HCT116 (cell line): Measurements from ENCODE around the gene FRRS1L. TPM values are rescaled to one million over a fixed set of nuclear protein-coding genes. Genes with fewer than 3 reads are reported as not detected.

Experiments used
- CTCF ChIP-seq, 3 experiments: fragments of 200-600 bp in 1 of 3; sonication (generic) in 1 of 3; IDR thresholded peaks in 2 of 3; conservative IDR thresholded peaks in 1 of 3; 2 replicates each; pipeline ENCODE4 v1.5.1; 2012 to 2017; ENCODE audit warnings: low read depth in 2 of 3, low read length in 2 of 3, antibody characterized with exemption in 1 of 3, borderline replicate concordance in 1 of 3, control low read depth in 1 of 3, mild to moderate bottlenecking in 1 of 3, mixed read lengths in 1 of 3, mixed run types in 1 of 3, moderate library complexity in 1 of 3; ENCODE audit not compliant: insufficient read depth in 1 of 3
- EZH2phosphoT487 ChIP-seq: fragments of 200-600 bp; IDR thresholded peaks from 2 replicates; pipeline ENCODE4 v1.6.1; 2018; ENCODE audit warnings: antibody characterized with exemption, borderline replicate concordance
- MAX ChIP-seq: IDR thresholded peaks from 2 replicates; pipeline ENCODE4 v1.6.1; 2012
- POLR2AphosphoS5 ChIP-seq: IDR thresholded peaks from 2 replicates; pipeline ENCODE4 v1.6.1; 2011; ENCODE audit warnings: mild to moderate bottlenecking, low read depth, low read length, moderate library complexity
- RAD21 ChIP-seq: IDR thresholded peaks from 2 replicates; pipeline ENCODE4 v1.6.1; 2012; ENCODE audit warnings: low read depth, mild to moderate bottlenecking
- SIN3A ChIP-seq: IDR thresholded peaks from 2 replicates; pipeline ENCODE4 v1.6.1; 2012; ENCODE audit warnings: low read depth
- TCF7L2 ChIP-seq: IDR thresholded peaks from 2 replicates; pipeline ENCODE4 v1.7.0; 2011; ENCODE audit warnings: borderline replicate concordance, inconsistent platforms; ENCODE audit not compliant: insufficient read depth, insufficient read length; ENCODE audit errors: extremely low read depth
- YY1 ChIP-seq: IDR thresholded peaks from 2 replicates; pipeline ENCODE4 v1.6.1; 2011; ENCODE audit warnings: low read length, low read depth, moderate library complexity, mild to moderate bottlenecking; ENCODE audit not compliant: insufficient replicate concordance; ENCODE audit errors: extremely low read depth
- ZFX ChIP-seq: fragments of 450-650 bp; IDR thresholded peaks from 2 replicates; pipeline ENCODE4 v1.6.1; 2017
- ZNF274 ChIP-seq: fragments of 200-500 bp; sonication (Bioruptor generic); IDR thresholded peaks from 2 replicates; pipeline ENCODE4 v1.6.1; 2014; ENCODE audit warnings: mild to moderate bottlenecking, low read depth, low read length, inconsistent platforms
- total RNA-seq: library from RNA; stranded (reverse); gene quantifications from one replicate; pipeline ENCODE4 v1.2.1, GENCODE V29; 2021; ENCODE audit not compliant: unreplicated experiment

FRRS1L gene
- total RNA-seq, 1 experiment from 2014 or later = not detected

- no peak for TF ChIP-seq CTCF (IDR thresholded peaks at IDR 0.05 in 2 of 3, conservative IDR thresholded peaks at IDR 0.05 in 1 of 3; ENCODE audit: borderline replicate concordance in 1 of 3, insufficient read depth in 1 of 3, low read depth in 2 of 3, low read length in 2 of 3)
- no peak for TF ChIP-seq POLR2AphosphoS5
- TF ChIP-seq MAX = no peak
- no peak for TF ChIP-seq YY1
- TF ChIP-seq ZFX = no peak
- no peak for TF ChIP-seq SIN3A
- no peak for TF ChIP-seq TCF7L2
- no peak for TF ChIP-seq RAD21
- TF ChIP-seq ZNF274 = no peak
- TF ChIP-seq EZH2phosphoT487 = no peak
These were observed 84.9 kb downstream of the FRRS1L start (continued) for GRCh38 chr9:109082091-109082620.

Other genes with a start within 250 kb of the FRRS1L start
- gene ELP1, start 233.1 kb downstream of the FRRS1L start, total RNA-seq = 28.8 TPM
- gene ABITRAM, start 232.8 kb downstream of the FRRS1L start, total RNA-seq = 13.4 TPM
- 87.2 TPM for gene CTNNAL1, start 153.8 kb downstream of the FRRS1L start, total RNA-seq
- gene TMEM245, start 47.3 kb downstream of the FRRS1L start, total RNA-seq = 34.8 TPM
- 8.1 TPM for gene EPB41L4B, start 153.8 kb upstream of the FRRS1L start, total RNA-seq